ENCODE data around the gene C1orf50.
A peak's percentile ranks its signal among the peaks of the same experiment; 100 is the strongest.

The C1orf50 gene

DNA sequence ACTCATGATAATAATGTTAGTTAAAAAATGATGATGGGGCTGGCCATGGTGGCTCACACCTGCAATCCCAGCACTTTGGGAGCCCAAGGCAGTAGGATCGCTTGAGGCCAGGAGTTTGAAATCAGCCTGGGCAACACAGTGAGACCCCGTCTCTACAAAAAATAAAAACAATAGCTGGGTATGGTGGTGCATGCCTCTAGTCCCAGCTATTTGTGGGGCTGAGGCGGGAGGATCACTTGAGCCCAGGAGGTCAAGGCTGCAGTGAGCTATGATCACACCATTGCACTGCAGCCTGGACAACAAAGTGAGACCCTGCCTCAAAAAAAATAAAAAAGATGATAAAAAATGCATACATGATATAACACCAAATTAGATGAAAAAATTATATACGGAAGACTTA is 5.5 kb upstream of the C1orf50 start:
- DNase-seq = no peak

DNA sequence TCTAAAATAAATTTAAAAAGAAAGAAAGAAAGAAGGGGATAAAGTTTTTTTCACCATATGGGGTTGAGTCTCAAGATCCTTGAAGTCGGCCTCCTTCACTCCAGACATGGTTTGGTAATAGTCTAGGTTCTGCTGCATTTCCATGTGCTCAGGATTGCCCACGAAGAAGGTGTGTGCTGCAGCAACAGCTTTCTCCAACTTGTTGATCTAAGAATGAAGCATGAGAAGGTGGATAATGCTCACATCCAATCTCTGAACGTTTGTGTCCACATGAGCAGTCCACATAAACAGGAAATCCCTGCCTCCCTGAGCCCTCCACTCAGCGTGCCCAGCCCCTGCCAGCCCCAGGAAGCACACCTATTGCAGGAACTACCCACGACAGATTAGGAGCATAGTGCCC is 4.8 kb upstream of the C1orf50 start:
- no peak for DNase-seq

DNA sequence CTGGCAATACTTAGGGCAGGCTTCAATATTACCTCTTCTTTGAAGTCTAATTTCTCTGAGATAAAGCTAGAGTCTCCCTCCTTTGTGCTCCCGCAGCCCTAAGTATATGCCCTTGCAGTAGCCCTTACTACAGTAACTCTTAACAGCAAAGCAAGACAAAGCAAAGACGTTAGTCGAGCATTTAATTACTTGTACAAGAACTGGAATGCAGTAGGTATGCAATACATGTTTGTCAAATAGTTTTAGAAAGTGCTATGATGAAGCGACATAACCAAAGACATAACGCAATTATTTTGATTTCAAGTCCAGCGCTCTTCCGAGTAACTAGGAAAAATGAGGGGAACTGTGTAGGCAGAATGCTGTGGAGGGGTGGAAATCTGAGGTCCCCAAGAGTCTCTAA is 1.8 kb upstream of the C1orf50 start:
- DNase-seq = no peak

DNA sequence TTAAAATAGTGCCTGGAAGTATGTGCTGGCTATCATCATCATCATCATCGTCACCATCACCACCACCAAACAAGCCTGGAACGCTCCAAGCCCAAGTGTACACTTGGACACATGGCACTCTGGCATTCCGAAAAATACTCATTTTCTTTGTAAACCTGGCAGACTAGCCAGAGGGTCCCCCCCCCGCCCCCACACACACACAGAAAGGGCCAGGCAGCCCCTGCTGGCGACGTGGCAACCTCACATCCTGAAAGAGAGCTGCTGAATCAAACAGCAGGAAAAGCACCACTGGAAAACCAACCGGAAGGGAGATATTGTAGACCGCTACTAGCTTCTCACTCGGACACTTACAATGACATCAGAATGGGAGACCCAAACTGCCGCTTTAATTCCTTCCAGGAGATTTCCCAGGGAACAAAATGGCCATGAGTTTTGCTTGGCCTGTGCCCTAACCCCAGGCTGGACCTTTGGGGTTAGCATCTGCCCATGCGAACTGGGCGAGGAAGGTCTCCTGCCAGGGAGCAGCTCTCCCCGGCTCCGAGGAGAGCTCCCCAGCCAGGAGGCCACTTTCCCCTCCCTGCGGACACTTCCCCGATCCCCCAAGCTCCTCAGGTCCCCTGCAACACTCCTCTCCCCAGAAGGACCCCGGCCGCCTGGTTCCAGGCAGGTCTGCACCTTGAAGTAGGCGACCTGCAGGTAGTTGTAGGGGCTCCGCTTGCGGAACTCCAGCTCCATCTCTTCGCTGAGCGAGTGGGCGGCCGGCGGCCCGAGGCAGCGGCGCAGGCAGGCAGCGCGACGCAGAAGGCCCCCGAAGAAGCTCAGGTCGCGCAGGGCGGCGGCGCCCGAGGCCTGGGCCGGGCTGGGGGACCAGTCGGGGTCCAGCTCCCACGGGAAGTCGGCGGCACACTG is 963 bp upstream of the C1orf50 start:
- DNase-seq = peak; percentile 48

DNA sequence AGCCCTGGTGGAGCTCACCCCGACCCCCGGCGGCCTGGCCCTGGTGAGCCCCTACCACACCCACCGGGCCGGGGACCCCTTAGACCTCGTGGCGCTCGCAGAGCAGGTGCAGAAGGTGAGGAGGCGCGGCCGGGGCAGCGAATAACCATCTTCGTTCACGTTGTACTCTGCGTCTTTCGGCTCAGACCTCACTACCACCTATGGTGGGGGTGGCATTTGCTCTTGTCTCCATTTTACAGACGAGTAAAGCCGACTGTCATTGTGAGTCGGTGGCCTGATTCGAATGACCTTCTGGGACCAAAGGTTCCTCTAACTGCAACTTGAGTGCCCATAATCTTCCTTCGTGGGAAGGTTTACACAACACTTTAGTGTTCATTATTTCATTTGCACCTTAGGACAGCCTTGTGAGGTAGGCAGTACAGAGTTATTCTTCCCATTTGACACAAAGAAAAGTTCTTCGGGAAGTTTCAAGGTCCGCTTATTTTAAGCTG is 506 bp downstream of the C1orf50 start:
- DNase-seq = peak; percentile 35

DNA sequence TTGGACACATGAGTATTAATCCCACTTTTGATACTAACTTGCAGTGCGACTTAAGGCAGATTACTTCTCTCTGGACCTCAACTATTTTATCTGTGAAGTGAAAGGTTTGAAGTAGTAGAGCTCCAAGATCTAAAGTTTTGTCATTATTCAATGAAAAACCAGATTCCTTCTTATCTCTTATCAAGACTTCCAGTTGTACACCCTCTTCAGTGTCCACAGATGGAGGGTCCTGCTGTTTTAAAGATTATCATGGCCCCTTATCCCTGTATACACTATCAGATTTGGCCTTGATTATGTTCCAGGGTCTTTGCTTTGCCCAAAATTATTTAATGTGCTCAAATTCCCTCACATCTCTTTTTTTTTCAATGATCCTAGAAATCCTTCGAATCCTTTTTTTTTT is 1.1 kb downstream of the C1orf50 start:
- DNase-seq = no peak

DNA sequence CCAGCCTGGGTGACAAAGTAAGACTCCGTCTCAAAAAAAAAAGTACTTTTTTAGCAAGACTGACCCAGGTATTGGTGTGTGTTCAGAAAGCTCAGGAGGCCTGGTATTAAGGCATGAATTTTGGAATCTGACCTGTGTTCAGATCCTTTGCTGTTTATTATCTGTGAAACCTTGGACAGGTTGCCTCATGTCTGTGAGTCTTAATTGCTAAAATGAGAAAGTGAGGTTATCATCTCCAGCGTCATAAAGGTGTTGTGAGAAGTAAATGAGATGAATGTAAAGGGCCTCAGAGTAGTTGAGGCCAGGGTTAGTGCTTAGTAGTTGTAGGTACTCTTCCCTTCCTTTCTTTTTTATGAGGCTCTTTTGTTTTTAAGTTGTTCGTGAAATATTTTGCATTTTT is 2.8 kb downstream of the C1orf50 start:
- DNase-seq = no peak

DNA sequence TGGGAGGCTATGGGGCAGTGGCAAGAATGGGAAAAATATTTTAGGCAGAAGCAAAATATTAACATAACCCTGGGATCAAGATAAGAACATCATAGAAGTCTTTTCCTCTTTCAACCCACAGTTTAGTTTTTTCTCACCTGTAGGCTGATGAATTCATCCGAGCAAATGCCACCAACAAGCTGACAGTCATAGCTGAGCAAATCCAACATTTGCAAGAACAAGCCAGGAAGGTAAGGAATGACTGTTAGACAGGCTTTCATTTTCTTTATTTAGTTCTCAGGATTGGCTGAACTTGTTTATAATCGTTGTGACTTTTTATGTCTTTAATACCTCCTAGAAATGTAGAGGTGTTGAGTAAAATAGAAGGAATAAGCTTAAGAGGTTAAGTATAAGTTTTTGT is 6.4 kb downstream of the C1orf50 start:
- no peak for DNase-seq

DNA sequence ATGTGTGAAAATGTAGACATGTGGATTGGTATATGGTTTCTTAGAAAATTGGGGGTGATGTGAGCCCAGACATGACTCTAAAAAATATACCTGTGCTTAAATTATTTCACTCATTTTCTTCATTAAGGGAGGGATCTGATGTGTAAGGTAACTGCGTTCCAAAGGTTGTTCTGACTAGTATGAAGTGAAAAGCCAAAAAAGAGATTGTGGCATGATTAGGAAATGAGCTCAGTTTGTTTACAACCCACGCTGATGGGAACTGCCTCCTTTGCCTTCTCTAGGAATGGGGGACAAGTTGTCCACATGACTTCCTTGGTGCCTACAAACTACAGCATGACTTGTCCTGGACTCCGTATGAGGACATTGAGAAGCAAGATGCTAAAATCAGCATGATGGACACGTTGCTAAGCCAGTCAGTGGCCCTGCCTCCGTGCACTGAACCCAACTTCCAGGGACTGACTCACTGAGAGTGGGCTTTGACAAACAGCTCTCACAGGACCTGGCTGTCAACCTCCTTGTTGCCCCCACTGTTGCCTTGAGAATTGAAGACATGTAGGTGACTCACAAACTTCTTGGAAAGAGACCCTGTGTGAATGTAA is 8.0 kb downstream of the C1orf50 start:
- DNase-seq = peak; percentile 60

DNA sequence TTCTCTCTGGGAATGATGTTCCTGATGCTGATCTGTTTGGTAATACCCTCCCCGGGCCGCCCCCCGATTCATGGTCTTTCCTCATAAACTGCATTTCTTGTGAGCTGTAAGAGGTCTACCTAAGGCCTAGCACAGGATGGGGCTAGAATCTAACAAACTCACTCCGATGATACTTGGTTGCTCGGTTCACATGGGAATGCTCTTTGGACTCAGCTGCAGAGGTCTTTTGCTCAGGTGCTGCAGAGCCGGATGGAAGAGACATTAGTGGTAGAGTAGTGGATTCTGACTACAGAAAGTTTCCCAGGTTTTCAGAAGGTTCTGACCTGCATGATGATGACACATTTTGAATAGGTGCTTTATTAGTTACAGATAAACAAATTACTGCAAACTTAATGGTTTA is 9.5 kb downstream of the C1orf50 start:
- no peak for DNase-seq

DNA sequence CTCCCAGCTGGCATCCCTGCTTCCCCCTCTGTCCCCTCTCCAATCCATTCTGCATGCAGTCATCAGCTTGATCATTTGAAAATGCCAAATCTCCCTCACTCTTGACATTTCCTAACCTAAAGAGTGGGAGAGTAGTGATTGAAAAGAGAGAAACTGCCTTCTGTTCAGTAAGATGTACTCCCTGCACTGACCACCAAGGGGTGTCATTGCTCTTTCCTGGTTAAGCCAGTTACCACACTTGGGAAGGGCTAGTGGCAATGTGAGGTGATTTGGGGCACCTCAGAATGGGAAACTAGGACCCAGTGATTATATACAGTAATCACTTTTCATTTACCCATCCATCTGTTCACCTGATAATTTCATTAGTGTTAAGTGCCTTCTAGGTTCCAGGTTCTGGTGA is 10.8 kb downstream of the C1orf50 start:
- DNase-seq = peak; percentile 52

DNA sequence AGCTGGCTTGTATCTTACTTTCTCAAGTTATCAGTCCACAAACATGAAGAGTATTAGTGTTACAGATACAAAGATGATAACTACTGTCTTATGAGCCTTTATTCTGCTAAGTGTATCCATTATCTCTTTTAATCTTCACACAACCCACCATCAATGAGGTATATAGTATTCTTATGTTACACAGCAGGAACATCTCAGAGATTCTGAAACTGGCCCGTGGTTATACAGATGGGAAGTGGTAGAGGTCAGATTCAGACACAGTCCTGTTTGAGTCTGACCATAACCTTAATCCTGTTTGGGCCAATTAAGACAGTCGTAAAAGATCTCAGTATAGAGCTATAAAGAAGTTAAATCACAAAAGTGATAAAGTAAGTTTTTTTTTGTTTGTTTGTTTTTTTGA is 12.7 kb downstream of the C1orf50 start:
- no peak for DNase-seq

DNA sequence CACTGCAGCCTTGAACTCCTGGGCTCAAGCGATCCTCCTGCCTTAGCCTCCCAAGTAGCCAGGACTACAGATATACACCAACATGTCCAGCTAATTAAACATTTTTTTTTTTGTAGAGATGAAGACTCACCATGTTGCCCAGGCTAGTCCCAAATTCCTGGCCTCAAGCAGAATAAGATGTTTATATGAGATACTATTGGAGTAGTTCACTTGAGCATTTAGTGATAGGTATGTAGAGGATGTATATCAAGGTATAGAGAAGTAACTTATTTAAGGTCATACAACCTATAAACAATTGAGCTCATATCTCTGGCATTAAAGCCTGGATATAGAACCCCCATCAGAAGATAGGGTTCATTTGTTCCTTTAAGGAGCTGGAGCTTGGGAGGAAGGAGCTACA is 13.1 kb downstream of the C1orf50 start:
- no peak for DNase-seq

DNA sequence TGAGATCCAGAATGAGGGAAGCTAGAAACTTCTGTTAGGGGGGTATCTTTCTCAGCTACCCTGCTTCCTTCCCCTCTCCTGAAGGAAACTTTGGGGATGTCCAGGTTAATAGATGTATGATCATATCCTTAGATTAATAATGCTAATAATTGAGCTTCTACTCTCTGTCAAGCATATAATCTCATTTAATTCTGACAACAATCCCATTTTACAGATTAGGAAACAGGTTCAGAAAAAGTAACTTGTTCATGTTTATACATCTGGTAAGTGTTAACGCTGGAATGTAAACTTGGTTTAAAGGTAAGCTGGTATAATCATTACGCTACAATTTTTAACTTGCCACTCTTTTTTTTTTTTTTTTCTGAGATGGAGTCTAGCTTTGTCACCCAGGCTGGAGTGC is 16.0 kb downstream of the C1orf50 start:
- DNase-seq = no peak

DNA sequence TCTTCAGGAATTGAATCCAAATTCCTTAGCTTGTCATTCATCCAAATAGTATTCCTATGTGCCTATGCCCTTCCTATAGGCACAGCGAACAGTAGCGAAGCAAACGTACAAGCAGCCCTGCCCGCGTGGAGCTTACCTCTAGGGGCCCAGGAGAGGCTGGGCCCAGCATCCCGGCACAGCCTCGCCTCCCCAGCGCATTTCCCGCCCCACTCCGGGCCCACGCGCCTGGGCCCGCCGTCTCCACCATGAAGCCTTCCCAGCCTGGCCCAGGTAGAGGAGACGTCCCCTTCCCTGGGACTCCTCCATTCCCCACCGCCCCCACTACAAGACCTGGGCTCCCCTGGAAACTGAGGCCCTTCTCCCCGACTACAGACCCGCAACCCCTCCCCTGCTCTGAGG is 17.5 kb downstream of the C1orf50 start:
- DNase-seq = no peak

DNA sequence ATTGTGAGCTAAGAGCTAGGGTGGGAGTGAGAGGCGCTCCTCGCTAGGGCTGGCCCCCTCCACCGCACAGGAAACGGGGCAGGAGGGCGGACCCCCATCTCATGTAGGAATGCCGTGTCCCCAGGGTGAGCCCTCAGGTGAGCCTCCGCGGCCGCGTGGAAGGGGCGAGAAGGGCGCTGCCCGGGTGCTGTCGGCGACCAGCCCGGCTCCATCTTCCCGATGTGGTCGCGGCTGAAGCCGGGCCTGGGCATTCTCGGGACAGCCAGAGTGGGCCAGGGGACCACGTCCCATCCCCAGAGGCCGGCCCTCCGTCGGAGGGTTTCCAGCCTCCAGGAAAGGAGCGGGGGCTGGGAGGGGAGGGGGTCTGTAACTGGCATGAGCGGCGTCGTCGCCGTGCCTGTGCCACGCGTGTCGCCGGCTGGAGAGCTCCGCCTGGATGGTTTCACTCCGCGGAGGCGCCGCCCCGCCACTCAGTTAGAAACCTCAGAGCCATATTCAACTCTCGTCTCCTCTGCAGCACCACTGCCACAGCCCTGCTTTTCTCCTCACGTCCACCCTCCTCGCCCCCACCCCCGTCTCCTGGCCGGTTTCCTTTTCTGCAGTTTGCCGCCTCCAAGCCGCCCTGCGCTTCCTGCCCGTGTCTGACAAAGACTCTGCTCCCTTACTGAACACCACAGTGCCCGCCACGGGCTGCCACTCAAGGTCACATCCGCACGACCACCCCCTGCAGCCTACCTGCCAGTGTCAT is 18.1 kb downstream of the C1orf50 start, which contains the start of gene TMEM269:
TSS of gene TMEM269 (plus strand) at position 46 of the 748 bp plus-strand sequence. CDS start 4,903 bp downstream, outside the sequence.
- DNase-seq = no peak

DNA sequence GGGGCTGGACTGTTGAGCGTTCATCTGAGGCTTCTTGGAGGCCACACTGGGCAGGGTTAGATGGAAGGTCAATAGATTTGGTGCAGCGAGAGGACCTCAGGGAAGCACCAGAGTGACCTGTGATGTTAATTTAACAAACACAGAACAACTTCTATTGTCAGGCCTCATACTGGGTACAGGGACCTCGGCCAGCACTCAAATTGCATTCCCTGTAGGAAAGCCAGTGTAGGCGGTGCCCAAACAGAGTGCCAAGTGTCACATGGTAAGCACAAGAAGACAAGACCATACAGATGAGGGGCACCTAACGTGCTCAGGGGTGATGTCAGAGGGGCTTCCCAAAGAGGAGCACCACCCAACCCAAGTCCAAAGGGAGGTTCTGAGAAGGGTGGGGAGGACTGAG is 19.0 kb downstream of the C1orf50 start:
- DNase-seq = no peak

DNA sequence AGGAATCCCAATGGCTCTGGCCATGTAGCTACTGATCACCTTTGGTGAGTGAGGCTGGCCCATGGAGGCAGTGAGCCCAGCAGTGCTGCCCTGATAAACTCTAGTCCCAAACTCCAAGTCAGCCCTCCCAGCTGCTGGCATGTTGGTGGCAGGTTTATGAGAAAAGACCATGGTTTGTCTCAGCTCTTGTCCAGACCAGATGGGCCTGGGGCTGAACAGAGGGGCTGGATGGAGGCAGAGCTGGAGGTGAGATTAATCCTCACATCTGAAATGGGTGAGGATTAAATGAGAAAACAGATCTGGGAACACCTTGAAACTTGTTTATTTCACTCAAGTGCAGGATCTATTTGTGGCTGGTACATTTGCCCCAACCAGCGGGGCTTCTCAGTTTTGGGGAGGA is 21.0 kb downstream of the C1orf50 start:
- no peak for DNase-seq

DNA sequence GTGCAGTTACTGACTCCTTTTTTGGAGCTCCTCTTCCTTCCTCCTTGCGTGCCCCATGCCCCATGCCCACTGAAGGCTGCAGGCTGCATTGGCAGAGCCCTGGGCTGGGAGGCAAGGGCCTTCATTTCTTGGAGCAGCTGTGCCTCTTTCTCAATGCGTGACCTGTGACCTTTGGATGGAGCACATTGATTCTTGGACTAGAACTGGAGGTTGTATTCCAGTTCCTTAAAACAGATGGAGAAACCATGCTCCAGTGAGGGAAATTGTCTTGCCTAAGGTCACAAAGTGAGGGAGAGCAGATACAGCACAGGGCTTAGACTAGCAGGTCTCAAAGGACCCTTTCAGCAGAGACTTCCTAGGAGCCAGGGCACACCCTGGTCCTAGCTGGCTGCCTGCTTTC is 26.8 kb downstream of the C1orf50 start:
- DNase-seq = no peak

DNA sequence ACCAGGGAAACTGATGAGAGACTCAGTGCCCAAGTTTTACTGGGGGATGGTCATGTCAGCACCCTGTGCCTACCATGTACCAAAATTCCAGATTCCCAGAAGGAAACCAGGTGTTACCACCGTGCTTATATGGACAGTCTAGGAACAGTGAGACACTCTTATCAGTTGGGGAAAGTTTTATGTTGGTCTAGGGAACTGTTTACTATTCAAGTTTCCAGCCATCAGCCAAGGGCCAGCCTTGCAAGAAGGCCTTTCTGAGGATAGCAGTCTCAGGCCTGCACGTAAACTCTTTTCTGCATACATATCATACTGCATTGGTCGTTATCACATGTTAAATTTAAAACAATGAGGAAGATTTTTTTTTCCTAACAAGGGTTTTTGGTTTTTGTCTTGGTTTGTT is 30.4 kb downstream of the C1orf50 start:
- no peak for DNase-seq

DNA sequence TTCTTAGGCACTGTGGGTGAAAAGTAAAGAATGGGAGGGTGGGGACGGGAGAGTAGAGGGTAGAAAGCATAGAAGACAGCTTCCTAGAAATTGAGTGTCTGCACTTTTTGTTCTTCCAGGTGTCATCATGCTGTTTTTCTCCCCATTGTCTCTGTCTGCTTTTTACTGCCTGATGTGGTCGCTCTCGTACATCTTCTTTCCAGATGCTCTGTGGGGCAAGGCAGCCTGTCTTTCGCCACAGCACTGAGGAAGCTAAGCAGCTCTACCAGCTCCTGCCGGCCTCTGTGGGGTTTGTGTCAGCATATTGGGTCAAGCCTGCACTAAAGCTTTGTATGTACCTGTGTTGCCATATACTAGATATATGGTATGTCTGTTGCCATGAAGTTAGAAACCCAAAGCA is 30.9 kb downstream of the C1orf50 start:
- no peak for DNase-seq

DNA sequence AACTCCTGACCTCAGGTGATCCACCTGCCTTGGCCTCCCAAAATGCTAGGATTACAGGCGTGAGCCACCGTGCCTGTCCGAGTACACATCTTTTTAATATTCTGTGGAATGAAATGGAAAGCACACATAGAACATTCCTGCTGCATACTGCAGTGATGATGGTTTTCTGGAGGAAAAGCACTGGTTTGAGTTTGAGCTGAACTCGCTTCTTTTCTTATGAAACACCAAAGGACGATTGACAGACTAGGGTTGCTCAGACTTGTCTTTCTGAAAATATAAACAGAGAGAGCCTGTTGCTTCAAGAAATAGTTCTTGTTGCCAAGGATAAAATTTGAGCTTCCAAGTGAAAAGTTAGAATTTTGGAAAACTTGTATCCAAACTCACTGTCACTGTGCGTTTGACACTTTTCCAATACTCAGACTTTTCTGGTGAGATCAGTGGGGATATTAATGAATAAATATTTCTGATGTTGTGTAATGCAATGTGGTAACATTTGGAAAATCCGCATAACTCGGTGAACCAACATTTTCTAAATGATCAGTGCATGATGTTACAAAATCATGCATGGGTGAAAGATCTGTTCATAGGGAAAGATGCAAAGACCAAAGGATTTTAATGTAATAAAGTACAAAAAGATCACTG is 34.9 kb downstream of the C1orf50 start:
- DNase-seq = no peak

DNA sequence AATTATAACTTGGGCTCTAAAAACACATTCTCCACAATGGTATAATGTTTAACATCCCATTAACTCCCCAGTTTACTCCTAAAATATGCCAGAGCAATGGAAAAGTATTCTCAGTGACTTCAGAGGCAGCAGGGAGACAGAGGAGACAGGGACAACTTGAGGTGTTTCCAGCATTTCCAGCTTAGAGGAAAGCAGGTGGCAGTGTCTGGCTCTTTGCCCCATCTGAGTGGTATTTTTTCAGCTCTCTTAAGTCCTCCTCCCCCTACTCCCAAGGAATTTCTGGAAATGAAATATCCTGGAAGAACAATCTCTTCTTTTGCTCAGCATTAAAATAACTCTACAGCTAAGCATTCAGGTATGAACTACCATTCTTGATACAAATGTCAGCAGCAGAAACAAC is 39.1 kb downstream of the C1orf50 start:
- no peak for DNase-seq
